ENCODE data around the gene NET1. TPM values are rescaled to one million over a fixed set of nuclear protein-coding genes. Genes with fewer than 3 reads are reported as not detected.

NET1 gene
- total and polyA plus RNA-seq, 9 donors, result 31.0 to 79.2 (median 51.0) TPM

- H3K4me3 ChIP-seq, result no peak overlapping the region
- no peak for TF ChIP-seq CTCF (IDR thresholded peaks at IDR 0.05)
- no peak for TF ChIP-seq POLR2A (IDR thresholded peaks at IDR 0.05)
- TF ChIP-seq EP300 (IDR thresholded peaks at IDR 0.05), result no peak
- H3K27me3 ChIP-seq, result no peaks in the 10 kb centered on the region
- H3K36me3 ChIP-seq, result no peaks in the 10 kb centered on the region
- WGBS, 3 donors, result 77 to 83% (median 79%) methylated on average over 5 of the region's 5 CpGs
- H3K27ac ChIP-seq, result no peak overlapping the region
- DNase-seq, result no peak
- no peaks in the 10 kb centered on the region for H3K9me3 ChIP-seq
- no peaks in the 10 kb centered on the region for H3K4me1 ChIP-seq (ENCODE audit: insufficient read depth)
- intact Hi-C loops (cut with DNase I), result no loop called here
These were observed 25.2 kb upstream of the NET1 start for GRCh38 chr10:5387169-5387568.

- H3K9me3 ChIP-seq, result no peaks in the 10 kb centered on the region
- H3K27me3 ChIP-seq, result no peaks in the 10 kb centered on the region
- WGBS, 3 donors, result 90 to 94% (median 93%) methylated on average over 1 of the region's 1 CpG
- no peak overlapping the region for H3K4me3 ChIP-seq
- intact Hi-C loops (cut with DNase I), result no loop called here
- TF ChIP-seq CTCF (IDR thresholded peaks at IDR 0.05) (no peak), POLR2A (IDR thresholded peaks at IDR 0.05) (no peak), EP300 (IDR thresholded peaks at IDR 0.05) (no peak)
- H3K36me3 ChIP-seq, result no peaks in the 10 kb centered on the region
- DNase-seq, result no peak
- H3K27ac ChIP-seq, result no peak overlapping the region
- H3K4me1 ChIP-seq (ENCODE audit: insufficient read depth), result no peaks in the 10 kb centered on the region
These were observed 21.7 kb upstream of the NET1 start for GRCh38 chr10:5390607-5391205.

GRCh38 chr10:5391790-5392189, 20.6 kb upstream of the NET1 start:
- WGBS, 3 donors, result 90 to 96% (median 94%) methylated on average over 3 of the region's 3 CpGs
- H3K4me3 ChIP-seq, result no peak overlapping the region
- no peaks in the 10 kb centered on the region for H3K36me3 ChIP-seq
- H3K4me1 ChIP-seq (ENCODE audit: insufficient read depth), result no peaks in the 10 kb centered on the region
- TF ChIP-seq POLR2A (IDR thresholded peaks at IDR 0.05) (no peak), CTCF (IDR thresholded peaks at IDR 0.05) (no peak), EP300 (IDR thresholded peaks at IDR 0.05) (no peak)
- no peak for DNase-seq
- no peaks in the 10 kb centered on the region for H3K27me3 ChIP-seq
- intact Hi-C loops (cut with DNase I), result no loop called here
- H3K27ac ChIP-seq, result no peak overlapping the region
- no peaks in the 10 kb centered on the region for H3K9me3 ChIP-seq

- intact Hi-C loops (cut with DNase I), result no loop called here
- no peak for DNase-seq
- no peaks in the 10 kb centered on the region for H3K36me3 ChIP-seq
- 91 to 95% (median 95%) methylated on average over 14 of the region's 14 CpGs for WGBS, 3 donors
- H3K27me3 ChIP-seq, result no peaks in the 10 kb centered on the region
- no peak overlapping the region for H3K4me3 ChIP-seq
- TF ChIP-seq EP300 (IDR thresholded peaks at IDR 0.05) (no peak), POLR2A (IDR thresholded peaks at IDR 0.05) (no peak), CTCF (IDR thresholded peaks at IDR 0.05) (no peak)
- no peaks in the 10 kb centered on the region for H3K9me3 ChIP-seq
- H3K27ac ChIP-seq, result no peak overlapping the region
- H3K4me1 ChIP-seq (ENCODE audit: insufficient read depth), result no peaks in the 10 kb centered on the region
These were observed 18.8 kb upstream of the NET1 start for GRCh38 chr10:5393529-5393928.
